ENCODE data around the gene MYO16. TPM values are rescaled to one million over a fixed set of nuclear protein-coding genes. Genes with fewer than 3 reads are reported as not detected.

The MYO16 gene
- total RNA-seq, 1 experiment from 2014 or later: 0.05 TPM

DNA sequence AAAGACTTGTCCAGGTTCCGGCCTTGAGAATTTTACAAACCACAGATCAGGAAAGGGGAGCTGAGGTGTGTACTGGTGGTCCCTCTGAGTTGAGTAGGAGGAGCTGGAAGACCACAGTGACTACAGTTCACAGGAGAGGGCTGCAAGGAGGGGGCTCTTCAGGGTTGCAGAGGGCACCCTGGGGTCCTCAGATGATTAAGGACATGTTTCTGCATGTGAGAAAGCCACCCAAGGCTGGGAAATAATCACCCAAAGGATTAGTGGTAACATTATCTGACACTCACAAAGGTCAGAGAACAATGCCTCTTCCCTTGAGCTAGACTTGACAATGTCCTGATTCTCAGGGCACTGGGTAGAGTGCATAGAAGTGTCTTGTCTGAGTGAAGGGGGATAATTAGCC lies 616.6 kb downstream of the MYO16 start:
- H3K36me3 ChIP-seq: no peaks in the 10 kb centered on the region; the same call in 1 of the 2 replicates
- H3K27ac ChIP-seq: peak overlapping the region; percentile 98
- H3K27me3 ChIP-seq (replicated peaks): no peaks in the 10 kb centered on the region
- peak; percentile 72 to 85 for DNase-seq (ENCODE audit: low read depth in 1 of 2, low spot score in 2 of 2)
- H3K4me3 ChIP-seq: no peak overlapping the region
- H3K4me1 ChIP-seq (replicated peaks): peaks cover 55% of the 10 kb centered on the region
- H3K9me3 ChIP-seq (replicated peaks): peaks cover 4% of the 10 kb centered on the region

GRCh38 chr13:109249780-109250528 lies 620.5 kb downstream of the MYO16 start:
- DNase-seq (ENCODE audit: low read depth in 1 of 2, low spot score in 2 of 2): peak; percentile 51
- Histone ChIP-seq H3K27me3 (replicated peaks) (no peaks in the 10 kb centered on the region), H3K4me3 (no peak overlapping the region), H3K27ac (no peak overlapping the region), H3K4me1 (replicated peaks) (peaks cover 45% of the 10 kb centered on the region), H3K9me3 (replicated peaks) (peaks cover 4% of the 10 kb centered on the region), H3K36me3 (no peaks in the 10 kb centered on the region; the same call in 1 of the 2 replicates)

DNA sequence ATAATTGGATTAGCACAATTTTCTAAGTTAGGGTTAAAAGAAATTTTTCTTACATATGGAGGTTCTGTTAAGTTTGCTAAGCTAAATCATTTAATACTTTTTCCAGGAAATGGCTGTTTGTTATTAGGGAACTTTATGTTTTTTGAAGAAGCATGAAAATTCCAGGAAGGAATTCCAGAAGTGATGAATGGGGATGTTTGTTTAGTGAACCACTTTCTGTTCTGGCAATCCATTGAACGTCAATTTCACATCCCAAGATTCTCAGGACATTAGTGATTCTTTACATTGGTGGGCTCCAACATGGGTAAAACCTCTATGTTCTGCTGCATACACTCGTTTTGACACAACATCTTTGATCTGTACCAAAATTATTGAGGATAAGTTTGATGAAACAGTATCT lies 622.5 kb downstream of the MYO16 start:
- Histone ChIP-seq H3K36me3 (no peaks in the 10 kb centered on the region; the same call in 1 of the 2 replicates), H3K9me3 (replicated peaks) (peaks cover 4% of the 10 kb centered on the region), H3K4me3 (no peak overlapping the region), H3K27ac (peak overlapping the region; percentile 45), H3K4me1 (replicated peaks) (peaks cover 50% of the 10 kb centered on the region), H3K27me3 (replicated peaks) (no peaks in the 10 kb centered on the region)
- peak in 1 of 2 experiments; percentile 77 for DNase-seq (ENCODE audit: low read depth in 1 of 2, low spot score in 2 of 2)

DNA sequence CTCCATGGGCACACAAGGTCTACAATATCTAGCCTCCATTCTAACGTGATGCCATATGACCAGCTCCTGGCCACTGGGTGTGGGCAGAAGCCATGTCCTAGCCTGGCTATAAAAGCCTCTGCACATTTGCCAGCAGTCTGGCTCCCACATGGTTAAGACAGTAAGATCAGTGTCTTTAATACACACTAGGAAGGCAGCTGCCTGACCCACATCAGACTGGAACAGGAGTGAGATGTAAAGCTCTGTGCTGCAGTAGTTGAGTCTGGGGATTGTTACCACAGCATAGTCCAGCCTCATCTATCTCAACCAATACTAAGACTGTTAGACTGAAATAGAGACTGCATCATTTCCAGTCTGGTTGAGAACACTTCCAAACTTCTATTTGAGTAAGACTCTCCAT lies 623.9 kb downstream of the MYO16 start:
- Histone ChIP-seq H3K27me3 (replicated peaks) (no peaks in the 10 kb centered on the region), H3K4me3 (no peak overlapping the region), H3K4me1 (replicated peaks) (peaks cover 63% of the 10 kb centered on the region), H3K36me3 (no peaks in the 10 kb centered on the region; the same call in 1 of the 2 replicates), H3K27ac (no peak overlapping the region), H3K9me3 (replicated peaks) (peaks cover 2% of the 10 kb centered on the region)
- peak in 1 of 2 experiments; percentile 53 for DNase-seq (ENCODE audit: low read depth in 1 of 2, low spot score in 2 of 2)

- Histone ChIP-seq H3K4me1 (replicated peaks) (peaks cover 73% of the 10 kb centered on the region), H3K4me3 (no peak overlapping the region), H3K9me3 (replicated peaks) (no peaks in the 10 kb centered on the region), H3K36me3 (no peaks in the 10 kb centered on the region), H3K27ac (peak overlapping the region; percentile 2), H3K27me3 (replicated peaks) (no peaks in the 10 kb centered on the region)
- peak; percentile 58 to 81 for DNase-seq (ENCODE audit: low read depth in 1 of 2, low spot score in 2 of 2)
Observed at GRCh38 chr13:109254274-109254673, 624.9 kb downstream of the MYO16 start.

- Histone ChIP-seq H3K27ac (peak overlapping the region; percentile 95), H3K36me3 (no peaks in the 10 kb centered on the region), H3K27me3 (replicated peaks) (no peaks in the 10 kb centered on the region), H3K4me3 (no peak overlapping the region), H3K4me1 (replicated peaks) (peaks cover 66% of the 10 kb centered on the region), H3K9me3 (replicated peaks) (no peaks in the 10 kb centered on the region)
- DNase-seq (ENCODE audit: low read depth in 1 of 2, low spot score in 2 of 2): peak; percentile 48 to 77
Observed at GRCh38 chr13:109255141-109255856, 625.9 kb downstream of the MYO16 start.

DNA sequence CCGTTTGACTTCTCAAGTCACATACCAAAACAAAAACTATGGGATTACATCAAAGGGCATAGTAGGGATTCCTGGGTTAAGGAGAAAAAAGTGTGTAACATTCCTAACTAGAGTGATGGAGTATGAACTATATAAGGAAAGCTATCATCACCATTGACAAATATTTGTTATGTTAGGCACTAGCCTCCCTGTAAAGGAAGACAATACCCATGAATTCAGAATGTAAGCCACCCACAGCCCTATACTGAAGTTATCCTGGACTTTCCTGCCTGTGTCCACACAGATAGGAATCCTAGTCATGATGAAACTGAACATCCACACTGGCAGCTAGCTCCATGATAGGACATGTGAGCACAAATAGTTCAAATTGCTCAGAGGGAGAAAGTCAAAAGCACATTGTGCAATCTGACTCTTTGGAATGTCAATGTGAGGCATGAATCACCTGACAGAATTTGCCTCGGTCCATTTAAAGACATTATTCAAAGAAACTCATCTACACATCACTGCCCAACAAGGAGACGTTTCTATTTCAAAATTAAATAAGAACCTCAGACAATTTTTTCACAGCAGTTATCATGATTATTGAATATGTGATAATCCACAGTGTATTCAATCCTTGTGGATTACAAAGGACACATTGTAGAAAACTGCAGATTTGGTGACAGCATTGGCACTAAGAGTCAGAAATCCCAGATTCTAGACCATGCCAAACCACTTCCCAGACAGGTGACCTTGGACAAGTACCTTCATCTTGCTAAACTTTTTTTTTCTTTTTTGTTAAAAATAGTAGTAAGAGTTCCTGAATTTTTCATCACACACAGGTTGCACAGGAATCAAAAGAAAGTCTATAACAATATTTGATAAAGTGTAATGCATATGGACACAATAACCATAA lies 627.7 kb downstream of the MYO16 start:
- Histone ChIP-seq H3K27me3 (replicated peaks) (no peaks in the 10 kb centered on the region), H3K9me3 (replicated peaks) (no peaks in the 10 kb centered on the region), H3K36me3 (no peaks in the 10 kb centered on the region), H3K4me3 (no peak overlapping the region), H3K4me1 (replicated peaks) (peaks cover 61% of the 10 kb centered on the region), H3K27ac (peak overlapping the region; percentile 95)
- DNase-seq (ENCODE audit: low read depth in 1 of 2, low spot score in 2 of 2): peak; percentile 100

All from SJSA1 (cell line).